GM23248 (cell line): ENCODE data around the gene DUSP19. TPM values are rescaled to one million over a fixed set of nuclear protein-coding genes. Genes with fewer than 3 reads are reported as not detected.

Source experiments
- DNase-seq: peaks from one replicate; pipeline ENCODE4 v3.0.0-alpha.2; 2015
- H2AFZ ChIP-seq: fragments of 200-600 bp; sonication (generic); 2 replicates; pipeline ENCODE4 v1.6.1; 2016; ENCODE audit warnings: antibody characterized with exemption
- H3F3A ChIP-seq: fragments of 200-600 bp; sonication (generic); 2 replicates; pipeline ENCODE4 v1.6.1; 2016; ENCODE audit warnings: mild to moderate bottlenecking, antibody characterized with exemption, mixed run types; ENCODE audit not compliant: insufficient read depth
- H3K27ac ChIP-seq: fragments of 200-600 bp; sonication (generic); 2 replicates; pipeline ENCODE4 v1.5.1; 2016; ENCODE audit warnings: mild to moderate bottlenecking
- H3K27me3 ChIP-seq: fragments of 200-600 bp; sonication (generic); replicated peaks from 2 replicates; pipeline ENCODE4 v1.6.1; 2016; ENCODE audit warnings: mild to moderate bottlenecking; ENCODE audit not compliant: insufficient read depth
- H3K36me3 ChIP-seq: fragments of 200-600 bp; sonication (generic); 2 replicates; pipeline ENCODE4 v1.6.1; 2016; ENCODE audit warnings: low read depth, mild to moderate bottlenecking
- H3K4me1 ChIP-seq: fragments of 200-600 bp; sonication (generic); 2 replicates; pipeline ENCODE4 v1.6.1; 2016; ENCODE audit warnings: mild to moderate bottlenecking; ENCODE audit not compliant: insufficient read depth
- H3K4me2 ChIP-seq: fragments of 200-600 bp; sonication (generic); one replicate; pipeline ENCODE4 v1.6.1; 2016; ENCODE audit warnings: mild to moderate bottlenecking; ENCODE audit not compliant: unreplicated experiment
- H3K4me3 ChIP-seq: fragments of 200-600 bp; sonication (generic); 2 replicates; pipeline ENCODE4 v1.5.1; 2016; ENCODE audit warnings: mild to moderate bottlenecking
- H3K79me2 ChIP-seq: fragments of 200-600 bp; sonication (generic); 2 replicates; pipeline ENCODE4 v1.6.1; 2016; ENCODE audit warnings: mild to moderate bottlenecking; ENCODE audit not compliant: insufficient read depth
- H3K9ac ChIP-seq: fragments of 200-600 bp; sonication (generic); 2 replicates; pipeline ENCODE4 v1.6.1; 2016; ENCODE audit warnings: mild to moderate bottlenecking
- H3K9me2 ChIP-seq: fragments of 200-600 bp; sonication (generic); 2 replicates; pipeline ENCODE4 v1.6.1; 2016; ENCODE audit warnings: mixed run types, mild to moderate bottlenecking, moderate library complexity; ENCODE audit not compliant: insufficient read depth
- H3K9me3 ChIP-seq: fragments of 200-600 bp; sonication (generic); one replicate; pipeline ENCODE4 v1.6.1; 2017; ENCODE audit warnings: low read depth
- H4K20me1 ChIP-seq: fragments of 200-600 bp; sonication (generic); 2 replicates; pipeline ENCODE4 v1.6.0; 2016; ENCODE audit not compliant: insufficient read depth
- EZH2 ChIP-seq: fragments of 200-600 bp; sonication (generic); IDR thresholded peaks from 2 replicates; pipeline ENCODE4 v1.6.1; 2018; ENCODE audit warnings: antibody characterized with exemption, mild to moderate bottlenecking; ENCODE audit not compliant: insufficient read depth, poor library complexity, severe bottlenecking
- EZH2phosphoT487 ChIP-seq: fragments of 200-600 bp; sonication (generic); IDR thresholded peaks from 2 replicates; pipeline ENCODE4 v1.6.1; 2018; ENCODE audit warnings: antibody characterized with exemption, moderate library complexity, mild to moderate bottlenecking, low read depth; ENCODE audit not compliant: insufficient read depth
- WGBS, 2 experiments: methylation state at CpG; one replicate each; pipeline ENCODE4 v1.1.6; 2015 to 2017; ENCODE audit warnings: low lambda C conversion rate in 2 of 2, low coverage in 1 of 2; ENCODE audit errors: missing lambda C conversion rate in 2 of 2; 5-methylcytosine and 5-hydroxymethylcytosine counted together
- in situ Hi-C: fragments of 300-500 bp; cut with MboI; formaldehyde crosslinking; loops from 2 replicates; pipeline ENCODE4 v1.15.0; 2020
- polyA plus RNA-seq: library from polyadenylated mRNA; unstranded; fragments of >200 nt; fragmentation: Nextera tagmentation; extraction: Ambion mirVana; gene quantifications from 2 replicates; pipeline ENCODE4 v1.2.1, GENCODE V29; 2016
- total RNA-seq: library from RNA; depleted of rRNA; stranded (reverse); fragments of >200 nt; shearing (Covaris generic); gene quantifications from 2 replicates; pipeline ENCODE4 v1.2.3, GENCODE V29; 2014

DUSP19 gene
- total and polyA plus RNA-seq, 2 experiments from 2014 or later, result 1.8 to 2.3 TPM

- Histone ChIP-seq H3K4me2 (no peak overlapping the region), H3K4me3 (no peak overlapping the region), H3K9me2 (no peaks in the 10 kb centered on the region), H3K27me3 (no peaks in the 10 kb centered on the region), H3K36me3 (no peaks in the 10 kb centered on the region), H3K9ac (no peak overlapping the region), H2AFZ (no peak overlapping the region), H3K4me1 (peaks cover 13% of the 10 kb centered on the region), H4K20me1 (no peaks in the 10 kb centered on the region), H3K27ac (no peak overlapping the region), H3F3A (peaks cover 13% of the 10 kb centered on the region), H3K9me3 (no peaks in the 10 kb centered on the region), H3K79me2 (no peaks in the 10 kb centered on the region)
- in situ Hi-C loops, result no loop called here
- no peak for TF ChIP-seq EZH2phosphoT487
- WGBS, 2 experiments, result 13 to 14% methylated on average over 2 of the region's 2 CpGs
- DNase-seq, result peak; percentile 92
Observed at GRCh38 chr2:183063083-183063482, 15.5 kb upstream of the DUSP19 start.

GRCh38 chr2:183068561-183068960, 10.0 kb upstream of the DUSP19 start:
- Histone ChIP-seq H3K36me3 (no peaks in the 10 kb centered on the region), H3K4me1 (no peaks in the 10 kb centered on the region), H3K79me2 (no peaks in the 10 kb centered on the region), H2AFZ (no peak overlapping the region), H3K9me2 (no peaks in the 10 kb centered on the region), H3K9me3 (no peaks in the 10 kb centered on the region), H3K4me3 (no peak overlapping the region), H3F3A (no peaks in the 10 kb centered on the region), H3K9ac (no peak overlapping the region), H3K27ac (no peak overlapping the region), H4K20me1 (no peaks in the 10 kb centered on the region), H3K27me3 (no peaks in the 10 kb centered on the region), H3K4me2 (no peak overlapping the region)
- in situ Hi-C loops, result no loop called here
- WGBS, 2 experiments, result 39 to 53% methylated on average over 3 of the region's 3 CpGs
- DNase-seq, result no peak
- TF ChIP-seq EZH2phosphoT487, result no peak

- Histone ChIP-seq H3K9me3 (no peaks in the 10 kb centered on the region), H3K27me3 (no peaks in the 10 kb centered on the region), H3K36me3 (no peaks in the 10 kb centered on the region), H3K79me2 (no peaks in the 10 kb centered on the region), H3K9me2 (no peaks in the 10 kb centered on the region), H3K4me2 (no peak overlapping the region), H3K4me3 (no peak overlapping the region), H3F3A (no peaks in the 10 kb centered on the region), H2AFZ (no peak overlapping the region), H4K20me1 (no peaks in the 10 kb centered on the region), H3K27ac (no peak overlapping the region), H3K4me1 (no peaks in the 10 kb centered on the region), H3K9ac (no peak overlapping the region)
- in situ Hi-C loops, result no loop called here
- no peak for DNase-seq
- WGBS, 2 experiments, result 73 to 76% methylated on average over 2 of the region's 2 CpGs
- TF ChIP-seq EZH2, result no peak
- TF ChIP-seq EZH2phosphoT487, result no peak
Observed at GRCh38 chr2:183069174-183069573, 9.4 kb upstream of the DUSP19 start.

- H3K9ac ChIP-seq, result no peak overlapping the region
- no peak overlapping the region for H2AFZ ChIP-seq
- H3K4me2 ChIP-seq, result no peak overlapping the region
- no peak for TF ChIP-seq EZH2phosphoT487
- TF ChIP-seq EZH2, result no peak
- peak; percentile 48 for DNase-seq
- no peaks in the 10 kb centered on the region for H3K9me3 ChIP-seq
- H4K20me1 ChIP-seq, result no peaks in the 10 kb centered on the region
- no peaks in the 10 kb centered on the region for H3K4me1 ChIP-seq
- H3K4me3 ChIP-seq, result no peak overlapping the region
- 72 to 75% methylated on average over 31 to 34 of the region's 34 CpGs for WGBS, 2 experiments
- H3K27me3 ChIP-seq, result 0 out of 2 replicates have a peak, but pooled peaks cover 6% of the 10 kb centered on the region
- in situ Hi-C loops, result no loop called here
- no peak overlapping the region for H3K27ac ChIP-seq
- H3K36me3 ChIP-seq, result no peaks in the 10 kb centered on the region
- no peaks in the 10 kb centered on the region for H3K9me2 ChIP-seq
- no peaks in the 10 kb centered on the region for H3K79me2 ChIP-seq
- no peaks in the 10 kb centered on the region for H3F3A ChIP-seq
Observed at GRCh38 chr2:183070942-183071844, 7.4 kb upstream of the DUSP19 start.
